DMS153 (cell line): ENCODE measurements around the gene HSBP1L1.
A peak's percentile ranks its signal among the peaks of the same experiment; 100 is the strongest.

Experiments
- DNase-seq: peaks from one replicate; lab custom pipeline; 2025; lab: John Stamatoyannopoulos, UW

The HSBP1L1 gene

DNA sequence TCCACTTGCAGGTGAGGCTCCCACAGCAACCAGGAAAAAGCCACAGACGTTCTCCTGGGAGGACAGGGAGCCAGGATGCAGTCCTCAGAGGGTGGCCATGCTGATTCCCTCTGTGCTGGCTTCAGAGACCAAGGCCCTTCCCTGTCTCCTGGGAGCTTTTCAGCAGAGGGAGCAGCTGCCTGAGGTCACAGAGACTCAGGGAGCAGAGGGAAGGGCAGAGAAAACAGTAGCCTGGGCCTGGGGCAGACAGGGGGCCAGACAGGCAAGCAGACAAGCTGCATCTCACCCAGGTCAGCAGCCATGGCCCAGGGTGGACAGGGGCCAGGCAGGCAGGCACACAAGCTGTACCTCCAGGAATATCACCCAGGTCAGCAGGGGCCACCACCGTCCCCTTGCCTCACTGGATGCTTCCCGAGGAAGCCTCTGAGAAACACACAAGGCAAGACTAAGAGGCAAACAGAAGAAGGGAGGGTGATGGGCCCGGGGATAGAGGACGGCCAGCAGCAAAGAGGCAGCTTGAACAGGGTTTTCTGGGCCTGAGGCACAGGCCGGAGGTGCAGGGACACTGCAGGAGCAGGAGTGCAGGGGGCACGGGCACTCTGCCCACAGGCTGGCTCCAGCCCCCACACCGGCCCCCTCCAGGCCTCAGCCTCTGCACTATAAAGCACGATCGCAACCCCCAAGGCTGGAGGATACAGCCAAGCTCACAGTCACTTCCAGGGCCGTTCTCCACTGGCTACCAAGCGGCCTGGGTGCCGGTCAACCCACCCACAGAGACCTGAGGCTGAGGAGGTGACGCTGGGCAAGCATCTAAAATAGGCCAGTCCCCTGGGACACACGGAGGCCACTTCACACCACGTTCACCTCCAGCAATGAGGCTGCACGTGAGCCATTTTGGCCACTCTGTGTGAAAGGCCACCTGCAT, 19.1 kb upstream of the HSBP1L1 start:
- no peak for DNase-seq

DNA sequence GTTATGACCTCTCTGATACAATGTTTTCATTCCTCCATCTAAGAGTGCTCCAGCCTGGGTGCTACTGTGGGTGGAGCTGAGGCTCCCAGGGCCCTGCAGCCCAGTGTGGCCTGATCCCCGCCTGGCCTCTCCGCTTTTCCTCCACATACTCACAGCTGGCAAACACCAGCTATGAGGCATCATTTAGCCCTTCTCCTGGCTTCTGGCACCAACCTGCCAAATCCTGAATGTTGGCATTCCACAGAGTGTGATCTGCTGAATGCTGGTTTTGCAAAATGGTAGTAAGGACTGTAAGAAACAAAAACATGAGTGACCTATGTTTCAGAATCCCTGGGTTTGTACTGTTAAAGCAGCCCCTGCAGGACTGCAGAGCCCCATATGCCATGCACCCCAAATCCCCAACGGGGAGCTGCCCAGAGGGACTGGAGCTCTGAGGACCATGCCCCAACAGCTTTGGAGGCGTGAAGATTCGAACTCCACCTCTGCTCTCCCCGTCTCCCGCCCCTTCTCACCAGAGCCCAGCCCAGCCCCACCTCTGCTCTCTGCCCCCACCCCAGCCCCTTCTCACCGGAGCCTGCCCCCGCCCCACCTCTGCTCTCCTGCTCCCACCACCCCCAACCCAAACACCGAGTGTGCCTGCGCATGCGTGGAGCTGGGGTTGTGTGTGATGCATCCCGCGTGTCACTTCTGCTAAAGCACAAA, 17.2 kb upstream of the HSBP1L1 start:
- DNase-seq = no peak

DNA sequence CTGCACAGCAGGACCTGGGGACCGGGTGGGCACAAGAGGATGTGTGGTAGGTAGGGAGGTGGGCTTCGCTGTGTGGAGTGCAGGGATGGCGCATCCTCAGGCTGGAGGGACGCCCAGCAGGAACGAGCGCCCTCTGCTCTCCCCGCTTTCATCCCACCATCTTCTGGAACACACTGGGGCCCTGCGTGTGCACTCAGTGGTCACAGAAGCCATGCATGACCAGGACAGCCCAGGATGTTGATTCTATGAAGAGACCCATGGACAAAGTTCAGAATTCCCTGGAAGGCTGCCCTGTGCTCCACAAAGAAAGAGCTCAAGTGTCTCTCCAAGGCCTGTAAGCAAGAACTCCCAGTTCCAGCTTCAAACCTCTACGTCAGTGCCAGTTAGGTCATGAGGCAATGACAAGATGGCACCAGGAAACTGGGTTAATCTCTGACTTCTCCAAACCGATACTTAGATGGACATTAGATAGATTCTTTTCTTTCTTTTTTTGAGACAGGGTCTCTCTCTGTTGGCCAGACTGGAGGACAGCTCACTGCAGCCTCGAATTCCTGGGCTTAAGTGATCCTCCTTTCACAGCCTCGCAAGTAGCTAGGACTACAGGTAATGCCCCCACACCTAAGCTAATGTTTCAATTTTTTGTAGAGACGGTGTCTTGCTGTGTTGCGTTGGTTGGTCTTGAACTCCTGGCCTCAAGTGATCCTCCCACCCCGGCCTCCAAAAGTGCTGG, 16.4 kb upstream of the HSBP1L1 start:
- DNase-seq = no peak

DNA sequence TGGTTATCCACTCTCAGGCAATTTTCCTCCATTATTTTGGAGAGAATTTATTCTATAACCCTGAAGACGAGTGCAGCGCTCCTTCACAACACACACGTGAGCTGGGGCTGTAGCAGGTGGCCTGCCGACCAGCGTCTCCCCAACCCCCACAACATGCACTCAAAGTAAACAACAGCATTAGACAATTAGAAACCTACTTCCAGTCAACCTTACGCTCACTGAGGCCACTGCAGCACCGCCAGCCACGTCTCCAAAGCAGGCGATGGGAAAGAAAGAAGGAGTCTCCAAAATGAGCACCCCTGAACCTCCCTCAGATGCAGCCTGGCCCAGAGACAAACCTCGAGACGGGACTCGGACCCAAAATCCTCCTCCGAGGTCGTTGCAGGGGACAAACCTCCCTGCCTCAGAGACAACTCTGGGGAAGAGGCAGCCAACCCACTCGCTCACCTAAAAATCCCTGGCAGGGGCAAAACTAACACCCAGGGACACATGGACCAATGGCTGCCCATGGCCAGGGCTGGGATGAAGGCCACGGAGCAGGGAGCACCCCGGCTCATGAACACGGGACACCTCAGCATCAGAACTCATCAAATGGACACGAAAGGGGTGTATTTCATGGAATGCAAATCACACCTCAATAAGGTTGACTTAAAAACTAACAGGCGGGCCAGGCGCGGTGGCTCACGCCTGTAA, 15.6 kb upstream of the HSBP1L1 start:
- no peak for DNase-seq

DNA sequence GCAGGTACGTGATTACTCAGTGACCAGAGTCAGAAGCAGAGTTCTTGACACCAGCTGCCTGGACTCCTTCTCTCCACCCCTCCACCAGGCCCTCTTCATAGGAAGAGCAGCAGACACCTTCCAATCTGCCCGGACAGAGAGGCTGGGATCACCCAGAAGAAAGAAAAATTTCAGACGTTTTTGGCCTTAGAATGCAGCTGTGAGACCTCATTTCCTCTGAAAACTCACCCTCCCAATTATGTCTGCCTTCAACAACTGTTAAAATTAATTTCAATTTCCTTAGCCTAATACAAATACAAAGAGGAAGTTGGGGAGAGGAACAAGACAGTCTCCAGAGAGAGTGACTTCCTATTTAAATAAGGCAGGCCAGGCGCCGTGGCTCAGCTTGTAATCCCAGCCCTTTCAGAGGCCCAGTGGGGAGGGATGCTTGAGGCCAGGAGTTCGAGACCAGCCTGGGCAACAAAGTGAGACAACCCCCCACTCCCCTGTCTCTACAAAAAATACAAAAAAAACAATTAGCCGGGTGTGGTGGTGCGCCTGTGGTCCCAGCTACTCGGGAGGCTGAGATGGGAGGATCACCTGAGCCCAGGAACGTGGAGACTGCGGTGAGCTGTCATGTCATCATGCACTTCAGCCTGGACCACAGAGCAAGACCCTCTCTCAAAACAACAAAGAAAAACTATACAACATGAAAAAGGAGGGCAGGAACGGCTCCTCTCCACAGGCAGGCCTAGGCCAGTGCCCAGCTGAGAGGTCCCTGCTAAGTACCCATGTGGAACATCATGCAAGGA, 14.6 kb upstream of the HSBP1L1 start:
- no peak for DNase-seq

DNA sequence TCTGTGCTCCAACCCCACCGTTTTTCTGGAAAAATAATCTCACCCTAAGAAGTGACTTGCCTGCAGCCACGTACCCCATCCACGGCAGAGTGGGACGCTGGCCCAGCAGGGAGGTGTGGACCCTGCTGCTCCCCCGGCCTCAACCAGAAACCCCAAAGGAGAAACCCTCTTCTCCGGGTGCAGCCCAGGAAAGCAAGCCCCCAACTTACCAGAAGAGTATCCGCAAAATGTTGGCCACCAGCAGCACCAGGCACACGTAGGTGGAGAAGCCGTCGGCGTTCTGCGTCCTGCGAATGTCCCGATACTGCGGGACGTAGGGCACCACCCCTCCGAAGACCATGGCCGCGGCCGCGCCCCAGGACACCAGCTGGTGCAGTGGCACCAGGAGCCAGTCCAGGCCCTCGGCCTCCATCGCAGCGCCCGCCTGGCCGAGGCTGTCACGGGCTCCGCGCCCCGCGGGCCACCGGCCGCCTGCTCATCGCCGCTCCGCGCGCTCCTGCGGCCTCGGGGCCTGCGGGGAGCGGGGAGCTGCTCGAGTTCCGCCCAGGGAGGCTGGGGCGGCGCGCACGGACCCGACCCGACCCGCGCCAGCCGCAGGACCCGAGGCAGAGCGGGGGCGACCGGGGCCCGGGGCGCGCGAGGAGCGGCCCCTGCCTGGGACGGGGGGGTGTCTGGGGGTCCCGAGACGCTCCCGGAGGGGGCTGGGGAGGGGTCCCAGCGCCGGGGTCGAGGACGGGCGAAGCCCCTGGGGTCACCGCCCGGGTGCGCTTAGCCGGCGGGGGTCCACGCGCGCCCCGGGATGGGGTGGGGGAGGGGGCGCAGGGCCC, 13.7 kb upstream of the HSBP1L1 start:
- no peak for DNase-seq

DNA sequence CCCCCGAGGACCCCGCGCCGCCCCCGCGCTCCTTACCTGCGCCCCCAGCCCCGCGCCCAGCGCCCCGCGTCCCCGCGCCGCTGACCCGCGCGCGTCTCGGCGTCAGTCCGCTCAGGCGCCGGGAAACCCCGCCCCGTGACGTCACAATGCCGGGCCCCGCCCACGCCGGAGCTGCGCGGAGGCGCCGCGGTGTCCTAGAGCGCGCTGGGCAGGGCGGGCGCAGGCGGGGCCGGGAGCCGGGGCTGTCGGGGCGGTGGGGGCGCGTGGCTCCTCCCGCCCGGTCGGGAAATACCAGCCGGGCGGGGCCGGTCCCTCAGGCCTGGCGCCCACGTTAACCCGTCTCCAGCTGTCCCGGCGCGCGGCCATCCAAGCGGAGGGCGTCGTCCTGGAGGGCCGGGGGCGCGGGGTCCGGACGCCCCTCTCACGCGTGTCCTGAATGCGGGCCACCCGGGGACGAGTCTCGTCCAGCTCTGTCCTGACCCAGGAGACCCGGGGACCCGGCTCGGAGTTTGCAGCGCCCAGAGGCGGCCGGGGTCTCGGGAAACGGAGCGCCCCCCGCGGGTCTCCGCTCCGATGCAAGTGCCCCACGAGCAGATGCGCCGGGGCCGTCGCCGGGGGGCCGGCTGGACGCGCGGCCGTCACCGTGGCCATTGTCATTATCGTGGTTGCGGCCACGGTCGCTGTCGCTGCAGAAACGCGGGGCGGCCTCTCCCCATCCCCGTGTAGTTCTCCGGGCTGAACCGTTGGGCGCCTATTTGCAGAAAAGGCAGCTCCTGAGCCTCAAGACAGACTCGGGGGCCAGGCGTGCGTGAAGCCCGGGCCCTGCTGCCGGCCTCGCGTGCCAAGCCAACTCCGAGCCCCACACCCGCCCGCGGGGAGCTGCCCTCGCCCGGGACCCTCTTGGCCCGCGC, 12.6 kb upstream of the HSBP1L1 start, which contains the start of gene SLC66A2:
SLC66A2 (minus strand) TSS at position 109 of the 911 bp plus-strand sequence. CDS start 727 bp downstream, outside the sequence.
- peak; percentile 29 for DNase-seq

DNA sequence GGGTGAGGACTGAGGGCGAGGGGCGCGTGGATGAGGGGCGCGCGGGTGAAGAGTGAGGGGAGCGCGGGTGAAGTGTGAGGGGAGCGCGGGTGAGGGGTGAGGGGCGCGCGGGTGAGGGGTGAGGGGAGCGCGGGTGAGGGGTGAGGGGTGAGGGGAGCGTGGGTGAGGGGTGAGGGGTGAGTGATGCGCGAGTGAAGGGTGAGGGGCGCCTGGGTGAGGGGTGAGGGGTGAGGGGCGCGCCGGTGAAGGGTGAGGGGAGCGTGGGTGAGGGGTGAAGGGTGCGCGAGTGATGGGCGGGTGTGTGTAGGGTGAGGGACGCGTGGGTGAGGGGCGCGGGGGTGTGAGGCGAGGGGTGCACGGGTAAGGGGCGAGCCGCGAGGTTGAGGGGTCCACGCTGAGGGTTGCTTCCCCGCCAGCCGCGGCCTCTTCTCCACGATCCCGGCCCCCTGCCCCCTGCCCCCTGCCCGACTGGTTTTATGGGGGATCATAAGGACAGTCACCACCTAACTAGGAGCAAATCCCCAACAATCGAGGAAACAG, 11.9 kb upstream of the HSBP1L1 start:
- no peak for DNase-seq

DNA sequence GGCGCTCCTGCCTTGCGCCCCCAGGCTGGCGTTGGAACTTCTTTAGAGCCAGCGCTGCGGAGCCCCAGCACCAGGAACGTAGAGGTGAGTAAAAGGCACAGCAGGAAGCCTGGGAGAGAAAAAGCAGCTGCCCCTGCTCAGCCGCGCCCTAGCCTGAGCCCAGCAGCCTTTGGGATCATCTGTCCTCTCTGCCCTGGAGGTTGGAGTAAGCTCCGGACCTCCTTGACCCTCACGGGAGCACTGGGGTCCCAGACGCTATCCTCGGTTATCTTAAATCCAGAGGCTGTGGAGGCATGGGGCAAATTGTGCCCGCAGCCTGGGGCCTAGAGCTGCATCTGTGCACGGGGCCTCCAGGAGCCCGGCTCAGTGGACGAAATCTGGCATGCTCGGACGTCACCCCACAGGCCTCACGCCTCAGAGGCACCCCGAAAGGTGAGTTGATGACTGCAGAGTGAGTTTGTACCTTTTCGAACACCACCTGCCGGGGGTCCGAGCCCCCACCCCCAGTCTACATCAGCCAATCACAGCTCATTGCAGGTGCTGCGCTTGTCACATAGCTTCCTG, 11.4 kb upstream of the HSBP1L1 start:
- peak; percentile 30 for DNase-seq

DNA sequence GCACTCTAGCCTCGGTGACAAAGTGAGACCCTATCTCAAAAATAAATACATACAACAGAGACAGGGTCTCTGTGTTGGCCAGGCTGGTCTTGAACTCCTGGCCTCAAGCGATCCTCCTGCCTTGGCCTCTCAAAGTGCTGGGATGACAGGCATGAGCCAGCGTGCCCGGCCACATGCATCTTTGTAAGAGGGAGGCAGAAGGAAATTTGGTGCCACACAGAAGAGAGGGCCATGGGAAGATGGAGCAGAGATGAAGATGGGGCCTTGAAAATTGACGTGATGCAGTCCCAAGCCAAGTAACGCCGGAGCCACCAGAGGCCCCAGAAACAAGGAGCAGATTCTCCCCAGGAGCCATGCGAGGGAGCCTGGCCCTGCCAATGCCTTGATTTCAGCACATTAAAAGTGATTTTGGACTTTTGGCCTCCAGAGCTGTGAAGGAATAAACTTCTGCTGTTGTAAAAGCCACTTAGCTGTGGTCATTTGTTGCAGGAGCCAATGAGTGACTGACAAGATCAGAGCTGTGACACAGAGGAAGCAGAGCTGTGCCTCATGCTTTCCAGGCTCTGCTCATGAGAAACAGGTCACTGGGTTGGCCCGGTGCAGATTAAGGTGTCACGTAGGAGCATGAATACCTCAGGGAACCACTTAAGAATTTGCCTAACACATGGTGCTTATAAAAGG, 10.3 kb upstream of the HSBP1L1 start:
- no peak for DNase-seq

DNA sequence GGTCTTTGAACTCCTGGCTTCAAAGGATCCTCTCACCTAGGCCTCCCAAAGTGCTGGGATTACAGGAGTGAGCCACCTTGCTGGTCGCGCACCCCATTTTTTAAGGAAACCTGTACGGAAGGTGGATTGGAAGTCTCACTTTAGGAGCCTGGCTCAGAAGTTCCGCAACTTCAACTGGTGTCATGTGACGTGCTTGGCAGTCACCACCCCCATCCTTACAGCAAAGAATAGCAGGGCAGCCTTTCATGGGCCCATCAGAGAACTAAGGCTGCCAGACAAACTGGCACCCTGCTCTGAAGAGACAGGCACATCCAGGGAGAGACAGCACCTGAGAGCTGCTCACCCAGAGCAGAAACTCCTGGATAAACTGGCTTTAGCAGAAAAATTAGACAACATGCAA, 9.7 kb upstream of the HSBP1L1 start:
- no peak for DNase-seq

DNA sequence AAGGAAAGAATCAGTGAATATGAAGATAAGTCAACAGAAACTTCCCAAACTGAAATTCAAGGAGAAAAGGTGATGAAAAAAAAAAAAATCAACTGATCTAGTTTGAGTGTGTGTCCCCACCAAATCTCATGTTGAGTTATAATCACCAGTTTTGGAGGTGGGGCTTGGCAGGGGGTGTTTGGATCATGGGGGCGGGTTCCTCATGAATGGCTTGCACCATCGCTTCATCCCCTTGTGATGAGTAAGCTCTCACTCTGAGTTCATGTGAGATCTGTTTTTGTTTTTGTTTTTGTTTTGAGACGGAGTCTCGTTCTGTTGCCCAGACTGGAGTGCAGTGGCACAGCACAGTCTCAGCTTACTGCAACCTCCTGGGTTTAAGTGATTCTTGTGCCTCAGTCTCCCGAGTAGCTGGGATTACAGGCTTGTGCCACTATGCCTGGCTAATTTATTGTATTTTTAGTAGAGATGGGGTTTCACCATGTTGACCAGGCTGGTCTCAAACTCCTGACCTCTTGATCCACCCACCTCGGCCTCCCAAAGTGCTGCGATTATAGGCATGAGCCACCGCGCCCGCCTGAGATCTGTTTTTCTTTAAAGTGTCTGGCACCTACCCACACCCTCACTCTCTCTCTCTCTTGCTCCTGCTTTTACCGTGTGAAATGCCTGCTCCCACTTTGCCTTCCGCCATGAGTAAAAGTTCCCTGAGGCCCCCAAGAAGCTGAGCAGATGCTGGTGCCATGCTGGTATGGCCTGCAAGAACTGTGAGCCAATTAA, 9.0 kb upstream of the HSBP1L1 start:
- no peak for DNase-seq

DNA sequence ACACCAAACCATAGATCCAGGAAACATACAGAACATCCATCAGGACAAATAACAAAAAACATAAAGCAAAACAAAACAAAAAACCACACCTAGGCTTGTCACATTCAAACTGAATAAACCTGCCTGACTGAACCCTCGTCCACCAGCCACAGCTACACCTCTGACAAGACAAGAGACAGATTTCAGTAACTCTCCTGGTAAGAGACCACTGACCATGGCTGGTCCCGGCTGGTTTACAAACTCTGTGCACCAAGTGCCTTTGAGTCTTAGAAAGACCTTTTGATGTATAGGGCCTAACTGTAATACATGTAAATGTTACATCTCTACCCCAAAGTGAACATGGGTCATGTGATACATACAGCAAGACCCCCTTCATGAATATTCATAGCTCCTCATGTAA, 8.2 kb upstream of the HSBP1L1 start:
- no peak for DNase-seq

DNA sequence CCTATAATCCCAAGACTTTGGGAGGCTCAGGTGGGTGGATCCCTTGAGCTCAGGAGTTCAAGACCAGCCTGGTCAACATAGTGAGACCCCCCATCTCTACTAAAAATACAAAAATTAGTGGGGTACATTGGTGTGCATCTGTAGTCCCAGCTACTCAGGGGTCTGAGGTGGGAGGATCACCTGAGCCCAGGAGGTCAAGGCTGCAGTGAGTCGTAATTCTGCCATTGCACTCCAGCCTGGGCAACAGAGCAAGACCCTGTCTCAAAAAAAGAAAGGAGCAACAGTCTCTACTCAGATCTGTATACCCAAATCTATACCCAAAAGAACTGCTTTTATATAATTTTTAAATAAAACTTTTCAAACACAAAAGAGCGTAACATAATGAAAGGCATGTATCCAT, 5.5 kb upstream of the HSBP1L1 start:
- no peak for DNase-seq

DNA sequence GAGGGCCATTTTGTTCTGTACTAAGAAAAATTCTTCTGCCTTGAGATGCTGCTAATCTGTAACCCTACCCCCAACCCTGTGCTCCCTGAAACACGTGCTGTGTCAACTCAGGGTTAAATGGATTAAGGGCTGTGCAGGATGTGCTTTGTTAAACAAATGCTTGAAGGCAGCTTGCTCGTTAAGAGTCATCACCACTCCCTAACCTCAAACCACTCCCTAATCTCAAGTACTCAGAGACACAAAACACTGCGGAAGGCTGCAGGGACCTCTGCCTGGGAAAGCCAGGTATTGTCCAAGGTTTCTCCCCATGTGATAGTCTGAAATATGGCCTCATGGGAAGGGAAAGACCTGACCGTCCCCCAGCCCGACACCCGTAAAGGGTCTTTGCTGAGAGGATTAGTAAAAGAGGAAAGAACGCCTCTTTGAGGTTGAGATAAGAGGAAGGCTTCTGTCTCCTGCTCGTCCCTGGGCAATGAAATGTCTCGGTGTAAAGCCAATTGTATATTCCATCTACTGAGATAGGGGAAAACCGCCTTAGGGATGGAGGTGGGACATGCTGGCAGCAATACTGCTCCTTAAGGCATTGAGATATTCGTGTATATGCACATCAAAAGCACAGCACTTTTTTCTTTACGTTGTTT, 4.2 kb upstream of the HSBP1L1 start:
- peak; percentile 83 for DNase-seq

DNA sequence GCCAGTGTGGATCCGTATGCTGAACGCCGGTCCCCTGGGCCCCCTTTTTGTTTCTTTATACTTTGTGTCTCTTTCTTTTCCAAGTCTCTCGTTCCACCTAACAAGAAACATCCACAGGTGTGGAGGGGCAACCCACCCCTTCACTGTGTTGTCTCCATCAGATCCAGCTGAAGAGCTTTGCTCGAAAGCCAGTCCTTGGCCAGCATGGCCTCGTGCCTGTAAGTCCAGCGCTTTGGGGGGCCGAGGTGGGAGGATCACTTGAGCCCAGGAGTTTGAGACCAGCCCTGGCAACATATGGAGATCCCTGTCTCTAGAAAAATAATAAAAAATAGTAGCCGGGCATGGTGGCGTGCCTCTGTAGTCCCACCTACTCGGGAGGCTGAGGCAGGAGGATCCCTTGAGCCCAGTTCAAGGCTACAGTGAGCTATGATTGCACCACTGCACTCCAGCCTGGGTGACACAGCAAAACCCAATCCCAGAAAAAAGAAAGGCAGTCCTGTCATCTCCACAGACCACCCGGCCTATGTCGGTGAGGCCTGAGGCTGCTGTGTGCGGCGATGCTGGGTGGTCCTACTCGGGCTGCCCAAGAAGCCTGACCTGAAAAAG, 3.4 kb upstream of the HSBP1L1 start:
- DNase-seq = no peak
